HepG2 (cell line): Measurements from ENCODE around the gene P2RX5. TPM values are rescaled to one million over a fixed set of nuclear protein-coding genes. Genes with fewer than 3 reads are reported as not detected.
A peak's percentile ranks its signal among the peaks of the same experiment; 100 is the strongest.

Experiments used
- CTCF ChIP-seq: sonication (generic); formaldehyde crosslinking; IDR thresholded peaks from 2 replicates; pipeline ENCODE4 v1.5.0; 2020; ENCODE audit warnings: mild to moderate bottlenecking, missing genetic modification reagents, moderate library complexity
- GLMP ChIP-seq: sonication (generic); formaldehyde crosslinking; IDR thresholded peaks from 2 replicates; pipeline ENCODE4 v1.9.0; 2021; ENCODE audit warnings: missing genetic modification reagents, mild to moderate bottlenecking, borderline replicate concordance
- KDM1A ChIP-seq: IDR thresholded peaks from 2 replicates; pipeline ENCODE4 v1.6.1; 2016; ENCODE audit warnings: missing compliant biosample characterization
- KLF11 ChIP-seq: IDR thresholded peaks from 2 replicates; pipeline ENCODE4 v1.6.1; 2016; ENCODE audit warnings: missing compliant biosample characterization
- MED1 ChIP-seq: sonication (generic); formaldehyde crosslinking; IDR thresholded peaks from 2 replicates; pipeline ENCODE4 v1.4.0; 2020; ENCODE audit warnings: missing genetic modification reagents
- PHF20 ChIP-seq: sonication (generic); formaldehyde crosslinking; IDR thresholded peaks from 2 replicates; pipeline ENCODE4 v1.5.0; 2020; ENCODE audit warnings: mild to moderate bottlenecking, missing genetic modification reagents
- PHF5A ChIP-seq: IDR thresholded peaks from one replicate; pipeline ENCODE4 v1.6.1; 2018; ENCODE audit warnings: low read depth, missing genetic modification reagents; ENCODE audit not compliant: unreplicated experiment
- REL ChIP-seq: sonication (generic); formaldehyde crosslinking; conservative IDR thresholded peaks from 2 replicates; pipeline ENCODE4 v1.8.0; 2022; ENCODE audit warnings: mild to moderate bottlenecking, missing genetic modification reagents, moderate library complexity
- SAFB2 ChIP-seq: sonication (generic); formaldehyde crosslinking; IDR thresholded peaks from 2 replicates; pipeline ENCODE4 v1.5.1; 2020; ENCODE audit warnings: missing genetic modification reagents, low read depth, mild to moderate bottlenecking, borderline replicate concordance
- SALL1 ChIP-seq: sonication (generic); formaldehyde crosslinking; IDR thresholded peaks from 2 replicates; pipeline ENCODE4 v1.8.0; 2022; ENCODE audit warnings: mild to moderate bottlenecking, missing genetic modification reagents
- SIX4 ChIP-seq: sonication (generic); formaldehyde crosslinking; IDR thresholded peaks from 2 replicates; pipeline ENCODE4 v1.4.0; 2020; ENCODE audit warnings: missing genetic modification reagents
- SUZ12 ChIP-seq: fragments of 150-350 bp; IDR thresholded peaks from 2 replicates; pipeline ENCODE4 v1.6.1; 2014; ENCODE audit warnings: low read depth, low read length
- TOE1 ChIP-seq: sonication (generic); formaldehyde crosslinking; IDR thresholded peaks from 2 replicates; pipeline ENCODE4 v1.4.0; 2020; ENCODE audit warnings: mild to moderate bottlenecking, missing genetic modification reagents
- TSC22D2 ChIP-seq: sonication (generic); formaldehyde crosslinking; IDR thresholded peaks from 2 replicates; pipeline ENCODE4 v1.5.1; 2020; ENCODE audit warnings: missing genetic modification reagents, mild to moderate bottlenecking, borderline replicate concordance
- ZBTB26 ChIP-seq: IDR thresholded peaks from 2 replicates; pipeline ENCODE4 v1.6.1; 2016; ENCODE audit warnings: missing compliant biosample characterization, missing genetic modification reagents, borderline replicate concordance
- ZFP91 ChIP-seq: sonication (generic); formaldehyde crosslinking; IDR thresholded peaks from 2 replicates; pipeline ENCODE4 v1.9.0; 2022; ENCODE audit warnings: missing genetic modification reagents, mild to moderate bottlenecking, borderline replicate concordance
- ZNF281 ChIP-seq: sonication (generic); formaldehyde crosslinking; IDR thresholded peaks from 2 replicates; pipeline ENCODE4 v1.4.0; 2020; ENCODE audit warnings: missing genetic modification reagents, borderline replicate concordance
- ZNF607 ChIP-seq: sonication (generic); formaldehyde crosslinking; IDR thresholded peaks from 2 replicates; pipeline ENCODE4 v1.5.1; 2020; ENCODE audit warnings: missing genetic modification reagents, mild to moderate bottlenecking, borderline replicate concordance
- ZNF773 ChIP-seq: sonication (generic); formaldehyde crosslinking; IDR thresholded peaks from 2 replicates; pipeline ENCODE4 v1.4.0; 2020; ENCODE audit warnings: missing genetic modification reagents, borderline replicate concordance
- ZSCAN31 ChIP-seq: sonication (generic); formaldehyde crosslinking; IDR thresholded peaks from 2 replicates; pipeline ENCODE4 v1.5.0; 2020; ENCODE audit warnings: low read depth, mild to moderate bottlenecking, missing genetic modification reagents
- polyA plus RNA-seq, 8 experiments: library from polyadenylated mRNA; depleted of rRNA in 3 of 8; stranded (reverse) in 7 of 8; unstranded in 1 of 8; fragments of >200 nt; fragmentation: Illumina TruSeq in 4 of 8; extraction: Trizol in 4 of 8; gene quantifications; 2 replicates each; pipeline versions ENCODE4 v1.2.1 to v1.2.3, GENCODE V29; 2011 to 2016; ENCODE audit warnings: low read depth in 4 of 8, missing spikeins in 1 of 8, mixed read lengths in 1 of 8; ENCODE audit not compliant: insufficient read depth in 1 of 8
- total RNA-seq, 5 experiments: library from RNA; depleted of rRNA; stranded (reverse); fragments of >200 nt; fragmentation: Illumina TruSeq; extraction: Trizol; gene quantifications; 2 replicates each; pipeline ENCODE4 v1.2.3, GENCODE V29; 2016; ENCODE audit warnings: low read depth in 1 of 5

Gene P2RX5
- total and polyA plus RNA-seq, 2 of the 13 experiments (the other 11 are each of a cell fraction or from before 2014, with no cell fraction given): 0.95 to 1.7 TPM

GRCh38 chr17:3667366-3668278 is 28.3 kb downstream of the P2RX5 start (continued):
- TF ChIP-seq REL (no peak), ZSCAN31 (CRISPR knock-in tag) (peak; percentile 8; the same call in 1 of the 2 replicates), CTCF (CRISPR knock-in tag) (peak; percentile 50), TOE1 (CRISPR knock-in tag) (no peak), MED1 (CRISPR knock-in tag) (0 out of 2 replicates have a peak, but pooled peaks have one; percentile 1), ZBTB26 (CRISPR knock-in tag) (no peak), ZFP91 (CRISPR knock-in tag) (no peak; the same call in 1 of the 2 replicates), PHF20 (CRISPR knock-in tag) (peak; percentile 80), SIX4 (CRISPR knock-in tag) (no peak), ZNF281 (CRISPR knock-in tag) (peak; percentile 68; the same call in 1 of the 2 replicates), SAFB2 (CRISPR knock-in tag) (no peak), ZNF607 (CRISPR knock-in tag) (no peak; the same call in 1 of the 2 replicates), GLMP (CRISPR knock-in tag) (no peak), ZNF773 (CRISPR knock-in tag) (no peak), SUZ12 (no peak), TSC22D2 (CRISPR knock-in tag) (no peak), KDM1A (CRISPR knock-in tag) (no peak), PHF5A (CRISPR knock-in tag) (no peak), KLF11 (no peak), SALL1 (CRISPR knock-in tag) (peak; percentile 68; the same call in 1 of the 2 replicates)
